AG10803 (cell line): Measurements from ENCODE around the gene TBC1D12.

Source experiments
- DNase-seq: peaks from one replicate; pipeline ENCODE4 v3.0.0; 2010; ENCODE audit warnings: low read depth
- H3K4me3 ChIP-seq: 2 replicates; pipeline ENCODE4 v1.5.1; 2011; ENCODE audit warnings: mild to moderate bottlenecking, low read length, control low read depth
- CTCF ChIP-seq: conservative IDR thresholded peaks from 2 replicates; pipeline ENCODE4 v1.5.1; 2011; ENCODE audit warnings: mild to moderate bottlenecking, low read length, control low read depth, inconsistent platforms

TBC1D12 gene

GRCh38 chr10:94571081-94571480, 168.7 kb downstream of the TBC1D12 start:
- no peak for TF ChIP-seq CTCF
- H3K4me3 ChIP-seq: no peak overlapping the region
- no peak for DNase-seq

GRCh38 chr10:94571528-94571927, 169.2 kb downstream of the TBC1D12 start:
- no peak for TF ChIP-seq CTCF
- no peak overlapping the region for H3K4me3 ChIP-seq
- peak; percentile 10 for DNase-seq

- TF ChIP-seq CTCF: no peak
These were observed 176.4 kb downstream of the TBC1D12 start for GRCh38 chr10:94578790-94579189.

GRCh38 chr10:94583124-94583523, 180.8 kb downstream of the TBC1D12 start:
- H3K4me3 ChIP-seq: no peak overlapping the region
- no peak for DNase-seq
- no peak for TF ChIP-seq CTCF

More at GRCh38 chr10:94578790-94579189, 176.4 kb downstream of the TBC1D12 start:
- DNase-seq: no peak
- no peak overlapping the region for H3K4me3 ChIP-seq
